Measurements from ENCODE around the gene FKBP10. TPM values are rescaled to one million over a fixed set of nuclear protein-coding genes. Genes with fewer than 3 reads are reported as not detected.

The FKBP10 gene
- total RNA-seq, 3 donors from 2014 or later, result 35.9 to 43.3 (median 39.4) TPM

DNA sequence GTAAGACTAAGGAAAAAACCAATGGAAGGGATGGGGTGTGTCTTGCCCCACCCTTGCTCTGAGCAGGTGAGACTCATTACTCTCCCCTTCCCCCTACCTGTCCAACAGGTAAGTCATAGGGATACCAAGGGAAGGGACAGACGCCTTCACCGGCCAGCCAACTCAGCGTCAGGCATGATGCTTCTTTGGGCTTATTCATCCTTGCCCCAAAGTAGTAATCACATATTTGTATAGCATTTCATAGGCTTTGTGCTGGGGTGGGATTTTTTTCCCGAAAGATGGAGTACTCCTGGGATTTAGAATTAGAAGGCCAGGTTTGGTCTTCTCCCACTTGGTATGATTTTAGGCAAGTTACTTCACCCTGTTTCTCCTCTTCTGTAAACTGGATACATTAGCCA lies 25.8 kb upstream of the FKBP10 start:
- peak overlapping the region; percentile 99 for H3K27ac ChIP-seq
- peak overlapping the region in 2 of 3 donors; percentile 86 to 98 for H3K4me3 ChIP-seq
- intact Hi-C loops (cut with DNase I; ENCODE audit: low total_unique reads), result no loop called here
- TF ChIP-seq POLR2A (IDR thresholded peaks at IDR 0.05) (no peak), POLR2AphosphoS5 (IDR thresholded peaks at IDR 0.05) (peak in 2 of 3 donors; percentile 6 to 58)
- H3K36me3 ChIP-seq, result no peaks in the 10 kb centered on the region
- DNase-seq (ENCODE audit: low spot score in 2 of 2), result no peak
- peaks cover 8 to 10% of the 10 kb centered on the region in 2 donors for H3K4me1 ChIP-seq
- H3K27me3 ChIP-seq, result no peaks in the 10 kb centered on the region
- no peaks in the 10 kb centered on the region for H3K9me3 ChIP-seq

DNA sequence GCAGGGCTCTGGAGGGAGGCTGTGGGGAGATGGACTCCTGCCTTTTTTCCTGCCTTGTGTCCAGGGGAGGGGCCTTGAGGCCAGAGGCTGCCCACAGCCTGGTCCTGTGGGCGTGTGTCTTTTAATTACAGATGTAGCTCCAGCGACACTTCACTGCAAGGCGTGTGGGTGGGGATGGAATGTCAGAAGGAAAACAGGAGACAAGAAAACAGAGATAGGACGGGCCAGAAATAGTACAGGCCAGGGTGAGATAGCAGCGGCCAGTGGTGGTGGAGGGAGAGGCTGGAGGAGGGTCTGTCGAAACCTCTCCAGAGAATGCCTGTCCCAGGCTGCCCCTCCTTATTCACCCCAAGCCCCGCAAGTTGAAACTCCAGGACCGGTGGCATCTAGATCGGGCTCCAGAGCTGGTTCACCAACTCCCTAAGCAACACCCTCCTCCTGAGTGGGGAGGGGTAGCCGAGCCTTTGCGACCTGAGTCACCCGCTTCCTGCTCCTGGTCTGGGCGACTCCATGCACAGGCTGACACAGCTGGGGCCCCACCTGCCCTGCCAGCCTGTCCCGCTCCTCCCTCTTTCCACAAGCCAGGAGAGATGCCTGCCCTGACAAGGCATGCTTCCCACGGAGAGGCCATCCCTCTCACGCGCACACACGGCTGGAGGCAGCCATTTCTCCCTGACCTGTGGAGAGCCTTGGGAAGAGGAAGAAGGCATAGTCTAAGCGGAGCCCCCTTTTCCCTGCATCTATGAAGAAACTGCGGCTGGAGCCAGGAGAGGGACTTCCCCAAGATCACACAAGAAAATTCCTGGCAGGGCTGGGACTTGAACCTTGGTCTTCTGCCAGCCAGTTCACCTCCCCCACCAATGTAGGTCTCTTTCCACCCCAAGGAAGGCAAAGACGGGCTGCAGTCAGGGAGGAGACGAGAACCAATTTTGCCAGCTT lies 19.7 kb upstream of the FKBP10 start:
- peak overlapping the region; percentile 89 to 94 for H3K27ac ChIP-seq
- H3K9me3 ChIP-seq, result no peaks in the 10 kb centered on the region
- no peaks in the 10 kb centered on the region for H3K36me3 ChIP-seq
- TF ChIP-seq POLR2A (IDR thresholded peaks at IDR 0.05) (no peak), POLR2AphosphoS5 (IDR thresholded peaks at IDR 0.05) (peak in 1 of 3 donors; percentile 46)
- TF ChIP-seq, protein P1, sequence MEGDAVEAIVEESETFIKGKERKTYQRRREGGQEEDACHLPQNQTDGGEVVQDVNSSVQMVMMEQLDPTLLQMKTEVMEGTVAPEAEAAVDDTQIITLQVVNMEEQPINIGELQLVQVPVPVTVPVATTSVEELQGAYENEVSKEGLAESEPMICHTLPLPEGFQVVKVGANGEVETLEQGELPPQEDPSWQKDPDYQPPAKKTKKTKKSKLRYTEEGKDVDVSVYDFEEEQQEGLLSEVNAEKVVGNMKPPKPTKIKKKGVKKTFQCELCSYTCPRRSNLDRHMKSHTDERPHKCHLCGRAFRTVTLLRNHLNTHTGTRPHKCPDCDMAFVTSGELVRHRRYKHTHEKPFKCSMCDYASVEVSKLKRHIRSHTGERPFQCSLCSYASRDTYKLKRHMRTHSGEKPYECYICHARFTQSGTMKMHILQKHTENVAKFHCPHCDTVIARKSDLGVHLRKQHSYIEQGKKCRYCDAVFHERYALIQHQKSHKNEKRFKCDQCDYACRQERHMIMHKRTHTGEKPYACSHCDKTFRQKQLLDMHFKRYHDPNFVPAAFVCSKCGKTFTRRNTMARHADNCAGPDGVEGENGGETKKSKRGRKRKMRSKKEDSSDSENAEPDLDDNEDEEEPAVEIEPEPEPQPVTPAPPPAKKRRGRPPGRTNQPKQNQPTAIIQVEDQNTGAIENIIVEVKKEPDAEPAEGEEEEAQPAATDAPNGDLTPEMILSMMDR (IDR thresholded peaks at IDR 0.05), result no peak
- peaks cover 7 to 18% of the 10 kb centered on the region in 2 donors for H3K4me1 ChIP-seq
- intact Hi-C loops (cut with DNase I; ENCODE audit: low total_unique reads), result no loop called here
- no peaks in the 10 kb centered on the region for H3K27me3 ChIP-seq
- peak overlapping the region in 2 of 3 donors; percentile 28 to 44 for H3K4me3 ChIP-seq
- DNase-seq (ENCODE audit: low spot score in 2 of 2), result peak; percentile 87

DNA sequence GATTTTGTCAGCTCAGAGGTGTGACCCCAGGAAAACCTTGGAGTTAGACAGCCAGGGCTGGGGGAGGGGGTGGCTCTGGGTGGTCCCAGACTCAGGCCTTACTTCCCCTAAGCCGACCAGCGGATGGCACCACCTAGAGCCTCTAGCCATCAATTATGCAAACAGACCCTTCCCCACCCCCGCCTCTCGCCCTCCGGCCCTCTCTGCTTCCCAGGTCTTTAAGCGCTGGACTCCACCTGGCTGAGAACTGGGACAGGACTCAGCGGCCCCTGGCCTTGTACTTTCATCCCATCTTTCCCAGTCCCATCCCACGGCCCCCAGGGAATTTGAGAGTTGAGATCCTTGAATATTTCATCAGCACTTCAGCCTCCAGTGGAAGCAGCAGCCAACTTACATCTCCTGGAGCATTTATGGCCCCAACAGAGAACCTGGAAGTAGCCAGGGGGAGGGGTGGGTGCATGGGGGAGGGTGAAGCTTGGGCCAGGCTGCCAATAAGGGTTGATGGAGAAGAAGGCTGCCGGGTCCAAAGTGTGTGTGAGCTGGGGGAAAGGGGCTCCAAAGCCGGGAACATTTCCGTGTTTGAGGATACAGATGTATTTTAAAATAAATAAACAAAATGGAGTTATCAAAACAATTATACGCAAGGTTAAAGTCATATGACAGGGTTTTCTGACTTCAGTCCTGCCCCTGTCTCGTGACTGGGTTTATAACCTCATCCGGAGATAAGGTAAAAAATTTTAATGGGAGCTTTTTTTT lies 18.8 kb upstream of the FKBP10 start:
- Histone ChIP-seq H3K36me3 (no peaks in the 10 kb centered on the region), H3K9me3 (no peaks in the 10 kb centered on the region), H3K4me3 (peak overlapping the region in 1 of 3 donors; percentile 44), H3K4me1 (peaks cover 7 to 18% of the 10 kb centered on the region in 2 donors), H3K27ac (peak overlapping the region; percentile 89 to 94), H3K27me3 (no peaks in the 10 kb centered on the region)
- TF ChIP-seq POLR2AphosphoS5 (IDR thresholded peaks at IDR 0.05) (no peak), POLR2A (IDR thresholded peaks at IDR 0.05) (no peak)
- TF ChIP-seq, protein P1 (IDR thresholded peaks at IDR 0.05), result no peak
- DNase-seq (ENCODE audit: low spot score in 2 of 2), result no peak
- intact Hi-C loops (cut with DNase I; ENCODE audit: low total_unique reads), result no loop called here

DNA sequence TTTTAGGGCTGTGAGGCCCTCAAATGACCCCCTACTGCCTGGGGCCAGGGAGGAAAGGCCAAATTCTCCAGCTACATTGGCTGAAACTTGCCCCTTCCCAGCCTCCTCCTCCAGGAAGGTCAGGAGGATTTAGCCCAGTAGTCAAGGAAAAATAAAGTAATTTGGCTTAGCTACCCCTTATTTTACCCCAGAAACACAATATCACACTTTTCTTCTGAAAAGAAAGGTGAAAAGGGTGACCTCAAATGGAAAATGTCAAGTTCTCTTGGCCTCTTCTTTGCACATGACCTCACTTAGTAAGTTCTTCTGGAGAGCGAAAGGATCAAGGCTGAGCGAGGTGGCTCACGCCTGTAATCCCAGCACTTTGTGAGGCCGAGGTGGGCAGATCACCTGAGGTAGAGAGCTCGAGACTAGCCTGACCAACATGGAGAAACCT lies 18.2 kb upstream of the FKBP10 start:
- TF ChIP-seq, protein P1 (IDR thresholded peaks at IDR 0.05), result no peak
- no peak for TF ChIP-seq POLR2AphosphoS5 (IDR thresholded peaks at IDR 0.05)
- no peak for TF ChIP-seq POLR2A (IDR thresholded peaks at IDR 0.05)
- Histone ChIP-seq H3K9me3 (no peaks in the 10 kb centered on the region), H3K27me3 (no peaks in the 10 kb centered on the region), H3K4me3 (no peak overlapping the region), H3K36me3 (no peaks in the 10 kb centered on the region), H3K27ac (peak overlapping the region; percentile 38 to 94), H3K4me1 (peaks cover 7 to 18% of the 10 kb centered on the region in 2 donors)
- no peak for DNase-seq (ENCODE audit: low spot score in 2 of 2)
- intact Hi-C loops (cut with DNase I; ENCODE audit: low total_unique reads), result no loop called here

DNA sequence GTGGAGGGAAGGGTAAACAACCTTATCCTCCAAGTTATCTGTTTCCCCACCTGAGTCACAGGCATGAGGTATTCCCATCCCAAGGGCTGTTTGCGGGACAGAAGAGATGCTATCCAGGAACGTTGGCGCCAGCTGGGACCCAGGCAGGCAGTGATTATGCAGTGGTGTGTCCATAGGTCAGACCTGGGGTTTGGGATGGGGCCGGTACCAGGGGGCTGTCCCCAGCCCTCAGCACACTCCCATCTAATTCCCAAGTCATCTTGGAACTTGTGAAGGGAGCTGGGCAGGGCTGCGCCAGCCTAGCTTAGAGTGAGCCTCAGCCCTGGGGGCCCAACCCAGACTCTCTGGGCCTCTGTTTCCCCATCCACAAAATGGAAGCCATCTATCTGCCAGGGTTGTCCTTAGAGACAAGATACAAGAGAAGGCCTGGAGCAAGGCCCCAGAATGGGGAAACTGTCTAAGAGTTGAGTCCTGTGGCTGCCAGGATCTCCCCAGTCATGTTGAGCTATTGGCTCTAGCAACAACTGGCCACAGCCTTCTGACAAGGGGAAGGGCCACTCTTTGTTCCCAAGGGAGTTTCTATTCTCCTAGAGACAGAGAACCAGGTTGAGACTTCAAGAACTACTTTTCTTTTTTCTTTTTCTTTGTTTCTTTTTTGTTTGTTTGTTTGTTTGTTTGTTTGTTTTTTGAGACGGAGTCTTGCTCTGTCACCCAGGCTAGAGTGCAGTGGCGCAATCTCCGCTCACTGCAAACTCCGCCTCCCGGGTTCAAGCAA lies 16.5 kb upstream of the FKBP10 start:
- H3K27ac ChIP-seq, result peak overlapping the region; percentile 25 to 38
- intact Hi-C loops (cut with DNase I; ENCODE audit: low total_unique reads), result no loop called here
- no peaks in the 10 kb centered on the region for H3K36me3 ChIP-seq
- H3K9me3 ChIP-seq, result no peaks in the 10 kb centered on the region
- H3K4me3 ChIP-seq, result no peak overlapping the region
- peaks cover 10 to 21% of the 10 kb centered on the region in 2 donors for H3K4me1 ChIP-seq
- no peak for TF ChIP-seq POLR2AphosphoS5 (IDR thresholded peaks at IDR 0.05)
- TF ChIP-seq, protein P1 (IDR thresholded peaks at IDR 0.05), result no peak
- no peak for TF ChIP-seq POLR2A (IDR thresholded peaks at IDR 0.05)
- DNase-seq (ENCODE audit: low spot score in 2 of 2), result no peak
- H3K27me3 ChIP-seq, result no peaks in the 10 kb centered on the region

Data from breast epithelium (tissue), 4 donors.